Skin epidermis (tissue), 12 donors: Measurements from ENCODE around the gene TTC19.
"Not testable (repeated sequence)": the region's sequence is repeated elsewhere in the genome, so short reads cannot be mapped to it uniquely, and the experiment has no call there.

Experiments
- H3K27ac ChIP-seq, 21 experiments: fragments of 200-600 bp; sonication (generic) in 11 of 21; one replicate each; pipeline ENCODE4 v1.5.0; 2020; ENCODE audit warnings: mild to moderate bottlenecking in 3 of 21, inconsistent platforms in 2 of 21, moderate library complexity in 2 of 21
- H3K4me3 ChIP-seq, 7 experiments: fragments of 200-600 bp; sonication (generic) in 2 of 7; one replicate each; pipeline ENCODE4 v1.5.0; 2020; ENCODE audit warnings: inconsistent platforms in 2 of 7, mild to moderate bottlenecking in 2 of 7, moderate library complexity in 1 of 7

TTC19 gene

GRCh38 chr17:15971882-15972281 lies 27.7 kb upstream of the TTC19 start:
- Histone ChIP-seq H3K4me3 (no peak overlapping the region), H3K27ac (no peak overlapping the region)

DNA sequence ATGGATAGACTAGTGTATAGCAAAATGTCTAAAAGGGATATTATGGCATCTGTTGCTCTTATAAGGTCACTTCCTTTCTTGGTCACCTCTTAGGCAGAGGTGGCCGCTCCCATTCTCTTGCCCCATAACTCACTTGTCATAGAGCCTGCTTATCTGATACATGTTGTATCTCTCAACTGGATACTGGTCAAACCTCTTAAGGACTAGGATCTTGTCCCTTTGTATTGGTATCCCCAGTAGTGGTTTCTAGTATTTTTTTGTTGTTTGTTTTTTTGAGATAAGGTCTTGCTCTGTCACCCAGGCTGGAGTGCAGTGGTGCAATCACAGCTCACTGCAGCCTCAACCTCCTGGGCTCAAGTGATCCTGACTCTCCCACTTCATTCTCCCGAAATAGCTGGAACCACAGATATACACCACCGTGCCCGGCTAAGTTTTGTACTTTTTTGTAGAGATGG lies 27.1 kb upstream of the TTC19 start:
- no peak overlapping the region for H3K4me3 ChIP-seq
- H3K27ac ChIP-seq, result no peak overlapping the region

DNA sequence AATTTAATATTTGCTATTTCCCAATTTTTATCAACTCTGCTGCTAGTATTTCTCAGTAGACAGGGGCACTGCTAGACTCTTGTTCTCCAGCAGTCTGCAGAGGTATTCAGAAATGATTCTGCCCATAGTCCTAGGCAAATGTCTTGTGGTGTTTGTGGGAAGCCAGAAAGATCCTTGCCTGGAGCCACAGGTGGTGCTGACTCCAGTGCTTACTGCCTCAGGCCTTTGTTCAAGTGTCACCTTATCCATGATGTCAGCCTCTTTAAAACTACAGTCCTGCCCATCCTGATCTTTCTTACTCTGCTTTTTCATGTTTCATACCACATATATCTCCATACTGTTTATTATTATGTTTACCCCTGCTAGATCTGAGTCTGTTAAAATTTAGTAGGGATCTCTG lies 26.6 kb upstream of the TTC19 start:
- H3K27ac ChIP-seq, result no peak overlapping the region

GRCh38 chr17:15973834-15974233 lies 25.8 kb upstream of the TTC19 start:
- H3K4me3 ChIP-seq, result no peak overlapping the region
- no peak overlapping the region for H3K27ac ChIP-seq

More for the DNA sequence above, 26.6 kb upstream of the TTC19 start:
- no peak overlapping the region for H3K4me3 ChIP-seq

GRCh38 chr17:15977894-15978293 lies 21.7 kb upstream of the TTC19 start:
- no peak overlapping the region for H3K27ac ChIP-seq
- H3K4me3 ChIP-seq, result no peak overlapping the region

GRCh38 chr17:15978606-15979005 lies 21.0 kb upstream of the TTC19 start:
- Histone ChIP-seq H3K4me3 (no peak overlapping the region), H3K27ac (no peak overlapping the region)

- H3K4me3 ChIP-seq, H3K27ac ChIP-seq: not testable (repeated sequence)
Measured at GRCh38 chr17:15979013-15979412, 20.6 kb upstream of the TTC19 start.

- H3K4me3 ChIP-seq, result no peak overlapping the region
- no peak overlapping the region for H3K27ac ChIP-seq
Measured at GRCh38 chr17:15981208-15981607, 18.4 kb upstream of the TTC19 start.

DNA sequence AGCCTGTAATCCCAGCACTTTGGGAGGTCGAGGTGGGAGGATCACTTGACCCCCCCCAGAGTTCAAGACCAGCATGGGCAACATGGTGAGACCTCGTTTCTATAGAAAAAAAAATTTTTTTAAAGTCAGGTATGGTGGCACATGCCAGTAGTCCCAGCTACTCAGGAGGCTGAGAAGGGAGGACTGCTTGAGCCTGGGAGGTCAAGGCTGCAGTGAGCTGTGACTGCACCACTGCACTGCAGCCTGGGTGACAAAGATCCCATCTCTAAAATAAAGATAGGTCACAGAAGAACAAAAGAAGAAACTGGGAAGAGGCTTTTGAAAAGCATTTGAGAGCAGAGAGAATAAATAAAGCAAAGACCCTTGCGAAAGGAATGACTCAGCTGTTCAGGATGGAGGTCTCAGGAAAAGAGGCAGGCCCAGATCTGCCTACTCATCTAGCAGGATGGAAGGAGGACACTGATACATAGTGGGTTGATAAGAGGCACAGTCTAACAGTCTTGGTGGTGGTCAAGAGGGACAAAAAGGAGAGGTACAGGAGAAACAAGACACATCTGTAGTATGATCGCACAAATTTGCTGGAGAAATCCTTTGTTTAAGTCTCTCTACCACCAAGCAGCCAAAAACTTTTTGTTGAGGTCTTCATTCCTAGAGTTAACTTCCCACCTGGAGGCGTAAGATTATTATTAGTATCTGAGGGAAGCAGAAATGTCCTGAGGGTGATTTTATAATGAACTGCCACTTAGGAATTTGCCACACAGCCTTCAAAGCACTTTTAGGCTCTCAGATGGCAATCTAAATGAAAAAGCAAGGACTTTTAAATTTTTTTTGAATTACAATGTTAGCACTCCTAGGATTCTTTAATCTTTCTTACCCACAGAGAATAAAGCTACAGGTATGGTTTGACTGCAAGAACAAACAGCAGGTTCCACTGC lies 17.7 kb upstream of the TTC19 start:
- Histone ChIP-seq H3K4me3 (no peak overlapping the region), H3K27ac (no peak overlapping the region)

- no peak overlapping the region for H3K27ac ChIP-seq
- H3K4me3 ChIP-seq, result no peak overlapping the region
Measured at GRCh38 chr17:15996322-15996721, 3.3 kb upstream of the TTC19 start.

DNA sequence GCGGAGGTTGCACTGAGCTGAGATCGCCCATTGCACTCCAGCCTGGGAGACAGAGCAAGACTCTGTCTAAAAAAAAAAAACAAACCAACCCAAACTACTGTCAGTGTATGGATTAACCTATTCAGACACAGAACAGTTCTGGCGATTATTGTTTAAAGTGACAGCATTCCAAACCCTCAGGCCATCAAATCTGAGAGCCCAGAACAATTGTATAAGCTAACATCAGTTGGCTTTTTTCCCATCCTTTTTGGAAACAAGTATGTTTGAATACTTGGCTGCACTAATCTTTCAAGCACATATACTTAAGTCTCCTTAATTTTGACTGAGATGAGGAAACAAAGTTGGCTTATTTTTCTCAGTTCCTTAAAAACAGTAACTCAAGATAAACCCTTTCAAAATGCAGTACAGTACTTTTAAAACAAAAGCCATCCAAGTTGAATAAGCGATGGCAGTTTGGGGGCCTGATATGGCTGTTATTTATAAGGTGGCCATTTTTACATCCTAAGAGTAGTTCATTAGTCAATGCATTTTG lies 1.5 kb upstream of the TTC19 start:
- Histone ChIP-seq H3K27ac (peak overlapping the region in 7 of 21 experiments; percentile 9 to 90 (median 86)), H3K4me3 (peak overlapping the region in 2 of 7 experiments; percentile 69 to 82)

GRCh38 chr17:15999974-16000827 lies 577 bp downstream of the TTC19 start:
- Histone ChIP-seq H3K27ac (peak overlapping the region; percentile 62 to 95 (median 88)), H3K4me3 (peak overlapping the region; percentile 59 to 82 (median 74))

- Histone ChIP-seq H3K4me3 (peak overlapping the region in 1 of 7 experiments; percentile 74), H3K27ac (no peak overlapping the region)
Measured at GRCh38 chr17:16001226-16001897, 1.7 kb downstream of the TTC19 start.

DNA sequence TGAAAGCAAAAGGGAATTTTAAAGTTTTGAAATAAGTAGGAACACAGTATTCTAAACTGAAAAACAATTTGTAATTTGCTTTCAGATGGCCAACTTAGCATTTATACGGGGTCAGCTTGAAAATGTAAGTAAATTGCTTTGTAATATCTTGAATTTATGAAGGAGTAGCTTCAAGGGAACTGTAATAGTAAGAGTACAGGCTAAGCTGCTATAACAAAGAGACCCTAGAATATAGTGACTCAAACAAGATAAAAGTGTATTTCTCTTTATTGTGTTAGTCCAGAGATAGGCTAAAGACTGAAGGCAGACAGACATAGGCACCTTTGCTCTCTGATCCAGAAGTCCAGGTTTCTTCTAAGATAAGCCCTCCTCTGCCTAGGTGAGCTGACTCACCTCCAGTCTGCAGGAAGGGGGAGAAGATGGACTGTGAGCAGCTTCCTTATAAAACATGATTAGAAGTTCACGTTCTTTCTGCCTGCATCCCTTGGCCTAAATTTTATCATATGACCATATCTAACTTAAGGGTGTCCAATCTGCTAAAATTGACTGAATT lies 3.2 kb downstream of the TTC19 start:
- Histone ChIP-seq H3K27ac (no peak overlapping the region), H3K4me3 (no peak overlapping the region)

- no peak overlapping the region for H3K4me3 ChIP-seq
- H3K27ac ChIP-seq, result peak overlapping the region in 3 of 21 experiments; percentile 5 to 47 (median 26)
Measured at GRCh38 chr17:16003841-16004240, 4.2 kb downstream of the TTC19 start.

DNA sequence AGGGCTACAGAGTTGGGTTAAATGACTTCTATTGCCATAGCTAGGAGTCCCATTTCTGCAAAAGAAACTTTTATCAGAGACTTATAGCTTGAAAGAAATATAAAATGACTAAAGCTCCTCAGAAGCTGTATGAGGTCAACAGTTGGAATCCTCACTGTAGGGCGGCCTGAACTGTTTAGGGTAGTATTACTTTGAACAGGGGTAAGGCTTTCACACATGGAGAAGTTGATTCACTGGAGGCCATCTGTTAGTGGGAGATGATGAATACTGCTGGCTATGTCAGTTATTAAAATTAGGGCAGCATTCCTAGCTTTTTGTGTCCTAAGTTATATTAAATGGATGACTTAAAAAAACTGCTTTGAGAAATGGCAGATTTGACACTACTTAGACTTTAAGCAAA lies 6.0 kb downstream of the TTC19 start:
- H3K27ac ChIP-seq, result peak overlapping the region in 1 of 21 experiments; percentile 18
- H3K4me3 ChIP-seq, result no peak overlapping the region

- H3K27ac ChIP-seq, result no peak overlapping the region
- H3K4me3 ChIP-seq, result no peak overlapping the region
Measured at GRCh38 chr17:16007439-16007838, 7.8 kb downstream of the TTC19 start.

DNA sequence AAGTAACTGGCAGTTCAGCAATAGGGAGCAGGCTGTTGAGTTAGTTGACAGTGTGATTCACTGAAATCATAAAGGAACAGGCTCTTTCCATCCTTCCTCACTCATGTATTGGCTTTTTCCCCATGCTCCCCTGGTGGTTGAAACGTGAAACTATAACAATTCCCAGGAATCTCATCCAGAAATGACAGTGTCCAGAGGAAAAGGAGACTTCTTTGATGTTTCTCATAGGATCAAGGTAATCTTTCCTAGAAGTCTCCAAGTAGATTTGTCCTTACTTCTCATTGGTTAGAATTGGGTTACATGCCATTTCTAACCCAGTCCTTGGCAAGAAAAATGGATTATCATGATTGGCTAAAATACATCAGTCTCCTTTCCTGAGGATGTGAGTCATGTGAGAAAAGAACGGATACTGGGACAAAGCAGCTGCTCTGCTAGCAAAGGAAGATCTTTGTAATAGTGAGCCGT lies 14.4 kb downstream of the TTC19 start:
- Histone ChIP-seq H3K4me3 (no peak overlapping the region), H3K27ac (no peak overlapping the region)

DNA sequence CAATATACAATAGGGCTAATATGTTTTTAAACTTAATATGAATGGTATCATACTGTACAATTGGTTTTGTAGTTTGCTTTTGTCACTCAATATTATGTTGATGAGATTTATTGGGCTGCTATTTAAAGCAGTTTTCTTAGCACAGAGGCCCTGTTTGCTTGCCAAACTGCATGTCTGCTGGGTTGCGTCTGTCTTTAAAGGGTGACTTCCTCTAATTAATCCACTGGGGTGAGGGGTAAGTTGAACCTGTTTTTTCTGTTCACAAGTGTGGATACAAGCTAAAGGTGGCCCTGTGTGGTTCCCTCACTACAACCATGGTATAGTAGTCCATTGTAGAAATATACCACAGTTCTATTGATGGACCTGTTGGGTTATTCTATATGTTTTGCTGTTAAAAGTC lies 19.7 kb downstream of the TTC19 start:
- no peak overlapping the region for H3K27ac ChIP-seq

More for the DNA sequence above, 19.7 kb downstream of the TTC19 start:
- no peak overlapping the region for H3K4me3 ChIP-seq
